GM18511 (cell line): ENCODE data around the gene E2F8.

Experiments
- ATAC-seq: cut with Tn5 transposase; IDR thresholded peaks from one replicate; pipeline ENCODE4 v1.9.1; 2021; ENCODE audit warnings: mild to moderate bottlenecking, moderate library complexity; ENCODE audit not compliant: unreplicated experiment

E2F8 gene

DNA sequence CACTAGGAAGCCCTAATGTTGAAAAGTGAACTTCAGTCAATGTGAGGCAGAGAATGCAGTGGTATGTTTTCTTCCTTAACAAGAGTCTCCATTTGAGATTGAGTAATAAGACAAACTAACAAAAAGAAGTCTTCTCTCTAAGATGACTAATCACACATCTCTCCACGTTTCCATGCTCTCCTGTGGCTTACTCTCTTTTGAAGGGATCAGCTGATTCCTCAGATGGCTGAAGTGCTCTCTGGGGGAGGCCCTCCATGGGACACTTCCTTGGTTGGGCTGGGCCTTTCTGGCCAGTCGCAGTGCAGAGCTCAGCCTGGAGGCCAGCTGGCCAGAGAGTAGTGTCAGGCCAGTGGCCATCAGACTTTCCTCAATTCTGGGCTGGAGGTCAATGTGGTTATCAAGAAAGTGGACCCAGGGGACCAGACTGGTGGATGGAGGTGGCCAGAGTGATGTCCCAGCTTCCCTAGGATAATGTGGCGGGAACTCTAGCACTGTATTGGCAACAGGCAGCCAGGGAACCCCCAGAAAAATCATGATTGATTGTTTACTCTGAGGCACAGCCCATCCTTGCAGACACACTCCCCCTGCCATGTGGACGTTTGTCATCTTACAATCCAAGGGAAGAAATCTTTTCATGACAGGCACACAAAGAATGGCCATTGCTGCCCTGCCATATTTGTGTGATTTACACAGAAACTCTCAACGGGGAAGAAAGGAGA, 53.5 kb downstream of the E2F8 start:
- no peak for ATAC-seq

DNA sequence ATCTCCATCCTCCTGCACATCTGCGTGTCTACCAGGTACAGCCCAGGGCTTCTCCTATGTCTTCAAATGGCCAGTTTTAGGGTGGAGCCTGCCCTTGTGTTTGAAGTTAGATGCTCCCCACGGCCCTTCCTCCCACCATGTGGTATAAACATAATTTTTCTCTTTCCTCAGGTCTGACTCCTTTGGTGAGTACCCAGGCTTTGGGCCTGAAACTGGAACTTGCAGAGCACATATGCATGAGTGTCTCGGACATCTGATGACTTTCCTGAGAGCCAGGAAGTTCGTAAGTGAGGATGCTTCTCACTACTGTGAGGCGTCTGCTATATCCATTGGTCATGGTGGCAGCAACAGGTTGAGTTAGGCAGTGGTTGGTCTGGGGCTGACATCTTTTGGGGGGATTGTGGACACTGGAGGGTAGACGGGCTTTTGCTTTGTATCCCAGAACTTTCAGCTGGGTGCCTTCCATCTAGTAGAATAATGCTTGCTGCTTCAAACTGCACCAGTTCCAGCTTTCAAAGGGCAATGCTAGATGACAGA, 55.2 kb downstream of the E2F8 start:
- ATAC-seq, result no peak

DNA sequence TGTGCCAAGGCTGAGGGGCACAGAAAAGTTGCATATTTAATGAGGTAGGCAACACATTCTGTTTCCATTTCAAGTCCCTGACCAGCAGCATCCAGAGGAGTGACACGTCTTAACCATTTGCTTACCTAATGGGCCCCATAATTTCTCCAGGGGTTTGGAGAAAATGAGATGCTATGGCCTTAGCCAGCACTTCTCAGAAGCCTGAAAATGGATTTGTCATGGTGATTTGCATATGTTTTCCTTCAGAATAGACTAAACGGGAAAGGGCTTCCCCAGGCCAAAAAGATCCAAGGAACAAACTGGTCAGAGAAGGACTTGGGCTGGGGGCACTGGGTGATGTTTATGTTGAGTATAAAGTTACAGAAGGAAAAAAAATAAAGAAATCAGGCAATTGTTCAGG, 55.7 kb downstream of the E2F8 start:
- no peak for ATAC-seq

DNA sequence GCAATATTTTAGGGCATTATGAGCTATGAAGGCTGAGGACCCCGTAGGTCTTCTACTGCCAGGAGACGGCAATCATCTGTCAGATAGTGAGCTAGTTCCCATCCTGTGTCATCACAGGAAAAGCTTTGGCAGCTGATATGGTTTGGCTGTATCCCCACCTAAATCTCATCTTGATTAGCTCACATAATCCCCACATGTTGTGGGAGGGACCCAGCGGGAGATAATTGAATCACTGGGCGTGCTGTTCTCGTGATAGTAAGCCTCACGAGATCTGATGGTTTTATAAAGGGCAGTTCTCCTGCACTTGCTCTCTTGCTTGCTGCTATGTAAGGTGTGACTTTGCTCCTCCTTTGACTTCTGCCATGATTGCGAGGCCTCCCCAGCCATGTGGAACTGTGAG, 57.1 kb downstream of the E2F8 start:
- ATAC-seq, result no peak

DNA sequence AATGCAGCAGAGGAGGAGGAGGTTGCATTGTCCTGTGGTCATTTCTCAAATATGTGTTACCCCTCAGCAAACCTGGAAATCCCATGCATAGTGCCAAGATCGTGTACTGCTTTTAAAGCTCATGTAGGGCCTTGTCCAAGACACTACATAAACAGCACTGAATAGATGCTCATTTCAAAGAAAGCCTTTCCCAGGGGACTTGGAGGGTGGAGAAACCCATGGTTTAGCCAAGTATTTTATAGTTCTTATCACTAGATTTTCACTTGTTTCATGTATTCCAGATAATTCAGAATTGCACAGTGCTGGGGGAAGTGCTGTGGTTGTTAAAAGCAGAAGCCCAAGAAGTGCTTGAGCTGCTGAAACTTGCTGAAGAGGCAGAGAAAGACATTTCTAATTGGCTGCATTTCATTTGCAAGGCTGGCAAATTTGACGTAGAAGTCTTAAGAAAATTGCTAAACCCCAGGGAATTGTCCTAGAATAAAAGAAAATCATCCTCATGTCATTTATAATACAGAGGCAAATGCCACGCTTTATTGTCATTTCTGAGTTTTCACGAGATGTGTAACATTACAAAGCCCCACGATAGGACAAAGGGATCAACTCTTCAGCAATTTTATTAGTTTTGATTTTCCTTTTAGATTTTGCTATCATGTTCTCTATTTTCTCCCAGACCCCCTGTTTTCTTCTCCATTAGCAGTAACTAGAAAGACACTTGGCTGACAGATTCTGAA, 59.0 kb downstream of the E2F8 start:
- no peak for ATAC-seq

DNA sequence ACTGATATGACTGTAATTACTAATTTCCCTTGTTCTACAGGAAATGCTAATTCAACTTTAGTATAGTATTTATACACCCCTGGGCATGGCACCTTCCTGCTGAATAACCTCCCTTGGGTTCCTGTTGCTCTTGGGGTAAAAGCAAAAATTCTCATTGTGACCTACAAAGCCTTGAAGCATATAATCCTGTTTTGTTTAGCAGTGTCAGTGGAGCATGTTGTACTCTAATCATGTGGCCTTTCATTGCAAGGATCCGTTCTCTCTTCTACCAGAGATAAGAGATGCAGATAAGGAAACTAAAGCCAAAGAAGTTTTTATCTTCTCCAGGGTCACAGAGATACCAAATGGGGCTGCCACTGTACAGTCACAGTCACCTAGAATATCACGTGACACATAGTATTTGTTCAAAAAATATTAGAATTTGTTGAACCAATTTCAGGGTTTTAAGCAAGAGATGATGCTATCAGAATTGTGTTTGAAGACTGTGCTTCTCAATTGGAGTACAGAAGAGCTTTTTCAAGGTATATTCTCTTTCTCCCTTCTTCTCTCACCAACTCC, 64.0 kb downstream of the E2F8 start:
- no peak for ATAC-seq
